SHP77 treated with DMSO at 0.1 percent for 48 hours (cell line): Measurements from ENCODE around the gene CIAO2A.
"Not testable (repeated sequence)": the region's sequence is repeated elsewhere in the genome, so short reads cannot be mapped to it uniquely, and the experiment has no call there.

Source experiments
- DNase-seq: peaks from one replicate; lab custom pipeline; 2025; lab: John Stamatoyannopoulos, UW

Gene CIAO2A

DNA sequence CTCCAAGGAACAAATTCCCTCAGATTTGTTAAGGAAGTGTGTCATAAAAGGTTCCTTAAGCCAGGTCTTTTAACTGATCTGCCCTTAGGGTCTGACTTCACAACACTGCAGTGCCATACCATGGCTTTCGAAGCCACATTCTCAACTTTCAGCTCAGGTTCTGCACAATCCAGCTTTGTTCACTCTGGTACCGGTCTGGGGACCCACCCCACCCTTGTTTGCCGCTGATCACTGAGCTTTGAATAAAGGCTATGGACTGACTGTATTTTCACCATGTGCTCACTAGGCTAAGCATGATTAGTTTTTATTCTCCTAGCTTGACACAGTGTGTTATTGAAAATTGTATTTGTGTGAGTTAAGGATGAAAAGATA, 18.0 kb upstream of the CIAO2A start:
- no peak for DNase-seq

DNA sequence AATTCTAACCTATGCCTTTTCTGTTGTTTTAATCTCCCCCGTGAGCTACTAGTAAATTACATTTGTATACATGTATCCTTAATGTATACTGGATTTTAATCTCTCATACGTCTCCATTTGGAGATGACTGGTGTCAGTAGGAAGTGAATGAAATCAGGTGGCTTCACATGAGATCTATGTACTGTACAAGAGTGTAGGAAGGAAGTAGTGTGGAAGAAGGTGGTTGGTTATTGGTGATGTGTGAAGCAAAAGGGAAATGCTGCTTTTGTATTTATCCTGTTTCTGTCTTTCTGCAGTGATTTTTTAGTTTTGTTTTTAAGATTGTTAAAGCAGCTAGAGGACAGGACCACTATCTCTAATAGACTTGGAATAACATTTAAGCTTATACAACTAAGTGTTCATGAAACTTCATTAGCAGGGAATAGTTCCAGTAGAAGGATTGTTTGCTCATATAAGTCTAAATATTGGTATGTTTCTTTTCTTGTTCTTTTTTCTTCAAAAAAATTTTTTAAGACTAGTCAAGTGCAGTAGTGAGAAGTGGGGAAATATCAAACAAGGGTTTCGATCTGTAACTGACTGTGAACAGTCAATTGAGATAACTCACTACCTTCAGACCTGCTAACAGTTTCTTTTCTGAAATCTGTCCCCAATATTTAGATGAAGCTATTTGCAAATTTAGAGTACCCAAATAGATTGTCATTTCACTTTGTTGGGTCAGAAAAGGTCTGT, 17.5 kb upstream of the CIAO2A start:
- no peak for DNase-seq

DNA sequence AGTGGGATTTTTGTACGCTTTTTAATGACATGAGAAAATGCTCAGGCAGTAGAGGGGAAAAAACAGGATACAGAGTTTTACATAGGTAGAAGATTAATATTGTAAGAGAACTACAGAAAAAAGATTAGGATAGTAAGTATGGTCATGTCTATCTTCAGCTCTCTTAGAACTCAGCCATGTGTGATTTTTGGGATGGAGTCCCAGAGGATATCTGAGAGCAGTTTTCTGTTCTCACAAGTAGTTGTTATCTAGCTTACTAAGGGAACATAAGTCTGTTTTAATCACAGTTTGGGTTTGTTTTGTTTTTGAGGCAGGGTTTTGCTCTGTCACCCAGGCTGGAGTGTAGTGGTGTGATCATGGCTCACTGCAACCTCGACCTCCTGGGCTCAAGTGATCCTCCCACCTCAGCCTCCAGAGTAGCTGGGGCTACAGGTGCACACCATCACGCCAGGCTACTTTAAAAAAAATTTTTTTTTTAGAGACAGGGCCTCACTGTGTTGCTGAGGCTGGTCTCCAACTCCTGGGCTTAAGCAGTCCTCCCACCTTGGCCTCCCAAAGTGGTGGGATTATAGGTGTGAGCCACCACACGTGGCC, 16.6 kb upstream of the CIAO2A start:
- not testable (repeated sequence) for DNase-seq

DNA sequence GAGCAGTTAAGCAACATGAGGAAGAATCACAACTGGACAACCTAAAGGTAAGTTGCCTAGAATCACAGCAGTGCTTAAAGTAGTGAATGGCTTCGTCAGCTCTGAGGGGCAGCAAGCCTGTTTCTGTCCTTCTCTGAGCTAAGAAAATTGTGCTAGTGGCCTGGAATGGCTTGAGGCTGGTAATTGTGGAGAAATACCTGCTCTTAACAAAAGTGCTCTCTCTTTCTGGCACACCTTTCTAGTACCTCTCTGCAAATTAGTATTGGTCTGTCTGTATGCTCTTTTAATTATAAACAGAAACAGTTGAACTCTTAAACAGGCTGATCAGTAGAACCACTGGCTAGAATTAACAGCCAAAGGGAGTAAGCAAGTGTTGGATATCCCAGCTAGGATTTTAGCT, 13.7 kb upstream of the CIAO2A start:
- DNase-seq: no peak

DNA sequence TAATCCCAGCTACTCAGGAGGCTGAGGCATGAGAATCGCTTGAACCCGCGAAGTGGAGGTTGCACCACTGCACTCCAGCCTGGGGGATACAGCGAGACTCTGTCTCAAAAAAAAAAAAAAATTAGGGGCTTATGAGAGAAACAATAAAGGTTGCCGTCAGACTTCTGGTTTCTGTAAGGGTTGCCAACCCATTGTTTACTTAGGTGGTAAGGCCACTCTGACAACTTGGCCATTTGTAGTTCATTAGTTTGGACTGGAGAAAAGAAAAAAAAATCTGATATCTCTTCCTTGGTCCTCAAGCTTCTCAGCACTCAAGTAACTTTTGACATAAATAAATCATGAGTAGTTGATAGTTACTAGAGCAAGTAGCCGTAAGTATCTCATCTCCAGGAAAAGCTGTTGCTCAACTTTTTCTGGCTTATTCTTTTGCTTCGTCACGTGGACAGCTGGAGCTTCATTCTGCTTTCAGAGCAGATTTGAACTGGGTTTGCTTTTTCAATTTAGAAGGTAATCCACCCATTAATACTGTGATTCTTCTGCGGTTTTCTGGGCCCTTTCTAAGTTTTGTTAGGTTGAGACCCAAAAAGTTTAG, 11.6 kb upstream of the CIAO2A start:
- DNase-seq: no peak

DNA sequence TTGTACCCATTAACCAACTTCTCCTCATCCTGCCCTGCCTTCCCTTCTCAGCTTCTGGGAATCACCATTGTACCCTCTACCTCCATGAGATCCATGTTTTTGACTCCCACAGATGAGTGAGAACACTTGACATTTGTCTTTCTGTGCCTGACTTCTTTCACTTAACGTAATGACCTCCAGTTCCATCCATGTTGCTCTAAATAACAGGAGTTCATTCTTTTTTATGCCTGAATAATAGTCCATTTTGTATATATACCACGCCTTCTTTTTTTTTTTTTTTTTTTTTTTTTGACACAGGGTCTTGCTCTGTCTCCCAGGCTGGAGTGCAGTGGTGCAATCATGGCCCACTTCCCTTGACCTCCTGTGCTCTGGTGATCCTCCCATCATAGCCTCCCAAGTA, 8.9 kb upstream of the CIAO2A start:
- DNase-seq: no peak

DNA sequence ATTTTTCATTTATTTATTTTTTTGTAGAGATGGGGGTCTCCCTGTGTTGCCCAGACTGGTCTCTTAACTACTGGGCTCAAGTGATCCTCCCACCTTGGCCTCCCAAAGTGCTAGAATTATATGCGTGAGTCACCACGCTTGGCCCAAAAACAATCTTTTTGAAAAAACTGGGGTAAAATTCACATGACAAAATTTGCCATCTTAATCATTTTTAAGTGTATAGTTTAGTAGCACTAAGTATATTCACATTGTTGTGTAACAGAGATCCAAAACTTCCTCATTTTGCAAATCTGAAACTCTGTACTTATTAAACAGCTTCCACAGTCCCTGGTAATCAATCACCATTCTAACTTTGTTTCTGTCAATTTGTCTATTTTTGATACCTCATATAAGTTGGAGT, 7.3 kb upstream of the CIAO2A start:
- DNase-seq: no peak

DNA sequence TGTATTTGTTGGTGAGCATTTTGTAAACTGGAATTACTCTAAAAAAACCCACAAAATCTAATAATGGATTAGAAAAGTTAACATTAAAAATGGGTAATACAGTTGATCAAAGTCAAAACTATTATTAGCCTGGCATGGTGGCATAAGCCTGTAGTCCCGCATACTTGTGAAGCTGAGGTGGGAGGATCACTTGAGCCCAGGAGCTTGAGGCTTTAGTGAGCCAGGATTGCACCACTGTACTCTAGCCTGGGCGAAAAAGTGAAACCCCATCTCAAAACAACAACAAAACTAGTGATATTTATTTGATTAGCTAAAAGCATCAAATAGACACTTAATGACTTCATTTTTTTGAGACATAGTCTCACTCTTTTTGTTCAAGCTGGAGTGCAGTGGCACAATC, 5.7 kb upstream of the CIAO2A start:
- no peak for DNase-seq

DNA sequence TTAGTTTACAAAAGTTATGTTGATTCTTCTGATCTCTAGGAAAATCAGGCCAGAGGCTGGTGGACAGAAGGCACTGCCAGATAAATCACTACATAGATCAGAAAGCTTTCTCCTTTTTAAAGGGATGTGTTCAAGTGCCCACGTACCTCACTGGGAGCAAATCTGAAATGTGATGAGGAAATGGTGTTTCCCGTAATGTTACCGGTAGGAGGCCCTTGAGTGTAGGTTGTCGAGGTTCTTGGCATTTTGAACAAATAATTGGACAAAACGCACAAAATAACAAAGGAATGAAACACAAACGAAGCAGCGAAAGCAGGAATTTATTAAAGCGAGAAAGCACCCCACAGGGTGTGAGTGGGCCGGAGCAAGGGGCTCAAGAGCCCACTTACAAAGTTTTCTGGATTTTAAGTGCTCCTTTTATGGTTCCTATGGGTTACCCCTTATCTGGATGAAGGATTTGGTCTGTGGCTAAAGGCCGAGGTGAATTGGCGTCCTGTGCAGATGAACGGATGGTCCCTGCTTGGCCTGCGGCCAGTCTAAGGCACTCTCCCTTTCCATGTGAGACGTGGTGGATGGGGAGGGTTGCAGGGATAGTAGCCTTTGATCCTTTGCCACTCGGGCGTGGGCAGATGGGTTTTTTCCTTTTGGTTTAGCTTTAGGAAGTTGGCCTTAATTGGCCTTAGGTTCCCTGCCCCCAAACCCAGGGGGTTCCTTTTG, 3.2 kb upstream of the CIAO2A start:
- DNase-seq: no peak

DNA sequence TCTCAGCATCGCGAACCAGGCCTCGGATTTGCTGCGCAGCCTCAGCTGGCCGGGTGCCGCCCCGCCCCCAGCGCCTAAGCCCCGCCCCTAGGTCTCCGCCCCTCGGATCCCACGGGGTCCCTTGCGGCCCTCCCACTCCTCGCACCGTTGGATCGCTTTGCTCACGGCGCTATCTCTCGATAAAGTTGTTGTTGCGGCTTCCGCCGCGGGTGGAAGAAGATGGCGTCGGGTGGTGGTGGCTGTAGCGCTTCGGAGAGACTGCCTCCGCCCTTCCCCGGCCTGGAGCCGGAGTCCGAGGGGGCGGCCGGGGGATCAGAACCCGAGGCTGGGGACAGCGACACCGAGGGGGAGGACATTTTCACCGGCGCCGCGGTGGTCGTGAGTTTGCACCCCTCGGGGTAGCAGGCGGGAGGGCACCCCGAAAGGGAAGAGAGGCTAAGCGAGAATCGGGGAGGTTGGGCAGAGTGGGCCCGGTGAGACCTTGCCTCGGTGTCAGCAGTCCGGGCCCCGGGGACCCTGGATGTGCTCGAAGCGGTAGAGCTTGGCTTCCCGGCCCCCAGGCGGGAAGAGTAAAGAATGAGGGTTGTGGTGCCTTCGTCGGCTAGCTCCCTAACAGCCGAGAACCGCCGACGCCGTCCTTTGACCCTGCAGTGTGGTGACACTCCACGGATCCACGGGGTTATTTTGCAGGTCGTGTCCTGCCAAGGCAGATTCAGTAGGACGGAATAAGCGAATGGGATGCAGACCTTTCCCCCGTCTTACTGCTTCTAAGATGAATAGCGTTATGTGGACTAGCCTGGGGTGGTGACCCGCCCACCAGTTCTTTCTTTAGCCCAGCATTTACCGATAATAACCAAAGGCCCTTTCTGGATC, 2.4 kb upstream of the CIAO2A start, which contains the start of gene SNX1:
SNX1 (plus strand) TSS at position 188 of the 873 bp plus-strand sequence; CDS start at position 220, 32 bp downstream.
- DNase-seq: peak; percentile 79

DNA sequence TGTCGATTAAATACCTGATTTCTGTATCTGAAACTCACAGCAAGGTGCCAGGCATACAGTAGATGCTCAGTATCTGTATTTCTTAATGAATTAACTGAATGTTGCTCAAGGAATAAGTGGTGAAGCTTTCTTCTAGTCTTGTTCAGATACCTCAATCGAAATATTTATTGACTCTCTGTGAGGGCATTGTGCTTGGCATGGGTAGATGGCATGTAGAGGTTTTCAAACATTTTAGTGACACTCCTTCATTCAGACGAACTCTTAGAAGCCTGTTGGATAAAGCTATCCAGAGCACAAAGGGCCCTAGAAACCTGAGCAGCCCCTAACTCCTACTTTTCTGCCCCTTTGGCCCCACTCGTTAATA, 1.8 kb upstream of the CIAO2A start:
- DNase-seq: no peak

DNA sequence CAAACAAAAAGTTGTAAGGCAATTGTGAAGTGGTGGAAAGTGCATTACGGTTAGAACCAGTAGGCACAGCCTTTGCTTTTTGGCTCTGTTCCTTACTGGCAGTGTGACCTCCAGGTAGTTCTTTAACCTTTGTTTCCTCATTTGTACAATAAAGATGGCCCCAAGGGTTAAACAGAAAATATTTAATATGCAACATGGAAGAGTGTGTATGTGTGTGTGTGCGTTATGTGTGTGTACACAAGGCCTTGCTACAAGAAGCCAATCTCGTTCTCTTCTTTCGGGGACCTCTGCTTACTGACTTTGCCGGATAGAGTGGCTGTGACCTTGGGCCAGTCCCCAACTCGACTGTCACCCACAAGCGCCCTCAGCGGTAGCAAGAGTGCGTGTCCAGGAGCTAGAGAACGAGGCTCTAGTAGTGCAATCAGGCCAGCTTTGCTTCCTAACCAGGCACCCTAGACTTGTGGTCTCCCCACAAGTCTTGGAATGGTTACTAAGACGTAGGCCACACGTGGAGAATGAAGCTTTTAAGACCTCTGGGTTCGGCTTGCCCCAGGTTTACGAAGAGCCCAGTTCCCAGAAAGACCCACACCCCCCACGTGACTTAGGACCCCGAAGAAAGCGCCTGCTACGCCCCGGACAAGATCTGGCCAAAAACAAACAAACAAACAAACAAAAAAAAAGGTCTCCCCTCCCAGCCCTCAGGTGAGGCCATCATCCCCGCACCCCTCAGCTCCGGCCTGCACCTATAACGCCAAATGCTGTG, 593 bp downstream of the CIAO2A start:
- DNase-seq: peak; percentile 29

DNA sequence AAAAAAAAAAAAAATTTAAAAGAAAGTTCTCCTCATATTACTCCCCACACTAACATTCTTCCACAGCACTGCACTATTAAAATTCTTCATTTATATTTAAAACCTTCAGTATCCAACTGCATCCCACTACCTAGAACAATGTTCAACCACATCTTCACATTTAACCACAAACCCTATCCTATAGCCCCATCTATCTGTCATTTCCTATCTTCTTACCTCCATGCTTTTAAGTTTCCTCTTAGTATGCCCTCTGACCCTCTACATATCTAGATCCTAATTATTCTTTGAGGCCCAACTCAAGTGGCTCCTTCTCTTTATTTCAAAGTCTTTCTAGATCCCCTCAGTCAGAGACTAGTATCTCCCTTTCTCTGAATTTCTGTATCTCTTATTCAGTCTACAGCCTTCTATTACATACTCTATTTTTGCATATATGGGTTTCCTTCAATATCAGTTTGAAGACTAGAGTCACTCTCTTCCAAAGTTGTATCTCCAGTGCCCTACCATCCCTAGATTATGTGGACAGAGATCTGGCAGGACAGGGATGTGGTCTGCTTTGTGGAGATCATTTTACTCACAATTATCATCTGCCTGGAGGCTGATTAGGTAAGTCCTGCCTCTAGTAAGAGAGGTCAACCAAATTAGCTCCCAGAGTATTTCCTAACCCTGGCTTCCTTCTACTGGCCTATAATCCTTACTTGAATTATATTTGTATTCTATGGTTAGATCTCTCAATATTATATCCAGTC, 1.4 kb downstream of the CIAO2A start:
- DNase-seq: peak; percentile 3

DNA sequence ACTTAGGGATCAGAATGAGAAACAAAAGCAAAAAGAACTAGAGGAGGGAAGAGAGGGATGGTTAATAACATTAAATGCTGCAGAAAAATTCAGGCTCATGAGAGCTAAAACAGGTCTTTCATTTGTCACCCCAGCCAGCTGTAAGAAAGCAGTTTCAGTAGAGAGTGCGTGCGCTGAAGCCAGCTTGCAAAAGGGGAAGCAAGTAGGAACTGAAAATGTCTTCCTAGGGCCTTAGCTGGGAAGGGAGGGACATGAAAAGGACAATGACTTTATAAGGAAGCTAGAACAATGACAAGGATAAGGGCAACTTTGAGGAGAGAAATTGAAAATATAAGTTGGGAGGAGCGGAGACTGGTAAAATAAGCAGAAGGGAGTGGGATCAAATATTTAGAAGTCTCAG, 3.1 kb downstream of the CIAO2A start:
- DNase-seq: no peak

DNA sequence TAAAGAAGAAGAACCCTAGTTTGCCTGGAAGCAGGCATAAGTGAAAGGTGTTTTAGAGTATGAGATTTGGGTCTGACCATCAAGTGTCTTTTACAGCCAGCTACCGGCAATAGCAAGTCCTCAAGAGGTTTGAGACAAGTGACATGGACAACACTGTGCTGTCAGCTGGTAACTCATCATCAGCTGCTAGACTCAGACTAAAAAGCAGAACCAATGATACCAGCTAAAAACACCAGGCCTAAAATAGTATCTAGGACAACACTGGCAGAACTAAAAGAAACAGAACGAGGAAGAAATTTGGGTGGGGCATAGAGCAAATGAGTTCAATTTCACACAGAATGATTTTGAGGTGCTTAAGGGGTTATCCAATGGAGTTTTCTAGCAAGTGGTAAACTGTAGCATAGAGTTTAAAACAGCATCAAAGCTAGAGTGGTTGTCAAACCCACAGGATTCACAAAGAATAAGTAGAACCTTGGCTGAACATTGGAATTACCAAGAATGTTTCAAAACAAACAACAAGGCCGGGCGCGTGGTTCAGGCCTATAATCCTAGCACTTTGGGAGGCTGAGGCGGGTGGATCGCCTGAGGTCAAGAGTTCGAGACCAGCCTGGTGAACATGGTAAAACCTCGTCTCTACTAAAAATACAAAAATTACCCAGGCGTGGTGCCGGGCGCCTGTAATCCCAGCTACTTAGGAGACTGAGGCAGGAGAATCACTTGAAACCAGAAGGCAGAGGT, 3.9 kb downstream of the CIAO2A start:
- DNase-seq: no peak

DNA sequence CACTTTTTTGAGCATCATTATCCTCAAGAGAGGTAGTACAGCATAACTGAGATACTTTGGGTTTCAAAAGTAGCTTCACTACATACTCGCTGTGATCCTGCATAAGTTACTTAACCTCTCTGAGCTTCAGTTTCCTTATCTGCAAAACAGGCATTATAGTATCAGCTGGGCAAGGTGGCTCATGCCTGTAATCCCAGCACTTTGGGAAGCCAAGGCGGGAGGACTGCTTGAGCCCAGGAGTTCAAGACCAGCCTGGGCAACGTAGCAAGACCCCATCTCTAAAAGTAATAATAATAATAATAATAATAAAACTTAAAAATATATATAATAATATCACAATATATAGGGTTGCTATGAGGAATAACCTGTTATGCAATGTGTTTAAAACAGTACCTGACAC, 10.9 kb downstream of the CIAO2A start:
- no peak for DNase-seq

DNA sequence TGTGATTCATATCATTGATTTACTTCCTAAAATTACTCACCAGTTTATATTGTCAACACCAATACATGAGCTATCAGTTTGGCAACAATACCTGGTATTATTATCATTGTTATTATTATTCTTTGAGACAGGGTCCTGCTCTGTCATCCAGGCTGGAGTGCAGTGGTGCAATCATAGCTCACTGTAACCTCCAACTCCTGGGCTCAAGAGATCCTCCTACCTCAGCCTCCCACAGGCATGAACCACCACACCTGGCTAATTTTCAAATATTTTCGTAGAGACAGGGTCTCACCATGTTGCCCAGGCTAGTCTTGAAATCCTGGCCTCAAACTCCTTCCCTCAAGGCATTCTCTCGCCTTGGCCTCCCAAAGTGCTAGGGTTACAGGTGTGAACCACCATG, 20.1 kb downstream of the CIAO2A start:
- DNase-seq: not testable (repeated sequence)

DNA sequence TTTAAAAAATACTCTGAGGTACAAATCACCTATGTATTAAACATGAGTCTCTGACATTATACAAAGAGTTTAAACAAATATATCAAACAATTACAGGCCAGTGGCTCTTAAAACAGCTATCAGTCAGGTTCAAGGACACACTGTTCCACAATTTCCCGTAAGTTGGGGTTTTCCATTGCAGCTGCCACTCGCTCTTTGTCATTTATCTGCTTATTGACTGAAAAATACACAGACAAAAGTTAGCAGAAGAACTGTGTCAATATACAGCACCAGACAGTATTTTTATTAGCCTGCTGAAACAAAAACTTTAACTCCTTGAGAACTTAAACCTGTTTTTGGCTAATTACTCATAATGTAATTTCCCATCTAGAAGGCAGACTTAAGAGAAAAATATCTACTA, 20.8 kb downstream of the CIAO2A start:
- peak; percentile 45 for DNase-seq

DNA sequence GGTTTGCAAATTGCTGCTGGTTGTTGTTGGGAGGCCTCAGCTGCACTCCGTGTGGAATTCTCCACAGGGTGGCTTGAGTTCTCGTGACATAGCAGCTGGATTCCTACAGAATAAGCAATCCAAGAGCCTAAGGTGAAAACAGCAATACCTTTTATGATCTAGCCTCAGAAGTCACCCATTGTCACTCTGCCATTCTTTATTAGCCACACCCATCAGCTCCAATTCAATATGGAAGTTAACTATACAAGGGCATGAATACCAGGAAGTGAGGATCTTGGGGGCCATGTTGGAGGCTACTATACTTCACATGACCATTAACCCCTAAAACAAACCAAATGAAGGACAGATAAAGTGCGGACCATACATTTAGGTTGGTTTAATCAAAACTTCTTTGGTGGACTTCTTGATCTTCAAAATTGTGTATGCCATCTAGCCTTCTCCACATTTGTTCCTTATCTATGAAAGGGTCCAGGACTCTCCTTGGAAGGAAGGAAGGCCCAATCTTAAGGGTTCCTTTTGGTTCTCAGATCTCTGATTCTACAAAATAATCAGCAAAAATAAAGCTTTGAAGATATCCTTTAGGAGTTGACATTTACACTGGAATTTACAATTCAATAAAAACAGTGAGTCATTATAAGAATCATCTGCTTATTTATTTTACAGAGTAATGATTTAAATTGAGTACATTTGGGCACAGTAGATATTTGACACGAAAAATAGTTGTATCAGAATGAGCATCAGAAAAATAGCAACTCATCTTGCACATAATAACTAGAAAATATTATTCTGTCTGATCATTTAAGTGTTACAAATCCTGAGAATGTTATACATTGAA, 21.5 kb downstream of the CIAO2A start:
- DNase-seq: no peak
